RCC 7860 (cell line): ENCODE results near the gene GART.

Experiments
- DNase-seq: peaks from one replicate; pipeline ENCODE4 v3.0.0-alpha.2; 2015; ENCODE audit warnings: low spot score
- FAIRE-seq: peaks from 2 replicates; lab custom pipeline; 2012; peaks lifted over from hg19 to GRCh38; lab: Jason Lieb, UNC

Gene GART

DNA sequence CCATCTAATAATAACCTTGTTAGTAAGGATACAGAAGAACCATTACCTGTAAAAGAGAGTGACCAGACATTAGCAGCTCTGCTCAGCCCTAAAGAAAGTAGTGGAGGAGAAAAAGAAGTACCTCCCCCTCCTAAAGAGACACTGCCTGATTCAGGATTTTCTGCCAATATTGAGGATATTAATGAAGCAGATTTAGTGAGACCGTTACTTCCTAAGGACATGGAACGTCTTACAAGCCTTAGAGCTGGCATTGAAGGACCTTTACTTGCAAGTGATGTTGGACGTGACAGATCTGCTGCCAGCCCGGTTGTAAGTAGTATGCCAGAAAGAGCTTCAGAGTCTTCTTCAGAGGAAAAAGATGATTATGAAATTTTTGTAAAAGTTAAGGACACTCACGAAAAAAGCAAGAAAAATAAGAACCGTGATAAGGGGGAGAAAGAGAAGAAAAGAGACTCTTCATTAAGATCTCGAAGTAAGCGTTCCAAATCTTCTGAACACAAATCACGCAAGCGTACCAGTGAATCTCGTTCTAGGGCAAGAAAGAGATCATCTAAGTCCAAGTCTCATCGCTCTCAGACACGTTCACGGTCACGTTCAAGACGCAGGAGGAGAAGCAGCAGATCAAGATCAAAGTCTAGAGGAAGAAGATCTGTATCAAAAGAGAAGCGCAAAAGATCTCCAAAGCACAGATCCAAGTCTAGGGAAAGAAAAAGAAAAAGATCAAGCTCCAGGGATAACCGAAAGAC, 12.5 kb upstream of the GART start:
- no peak for DNase-seq

DNA sequence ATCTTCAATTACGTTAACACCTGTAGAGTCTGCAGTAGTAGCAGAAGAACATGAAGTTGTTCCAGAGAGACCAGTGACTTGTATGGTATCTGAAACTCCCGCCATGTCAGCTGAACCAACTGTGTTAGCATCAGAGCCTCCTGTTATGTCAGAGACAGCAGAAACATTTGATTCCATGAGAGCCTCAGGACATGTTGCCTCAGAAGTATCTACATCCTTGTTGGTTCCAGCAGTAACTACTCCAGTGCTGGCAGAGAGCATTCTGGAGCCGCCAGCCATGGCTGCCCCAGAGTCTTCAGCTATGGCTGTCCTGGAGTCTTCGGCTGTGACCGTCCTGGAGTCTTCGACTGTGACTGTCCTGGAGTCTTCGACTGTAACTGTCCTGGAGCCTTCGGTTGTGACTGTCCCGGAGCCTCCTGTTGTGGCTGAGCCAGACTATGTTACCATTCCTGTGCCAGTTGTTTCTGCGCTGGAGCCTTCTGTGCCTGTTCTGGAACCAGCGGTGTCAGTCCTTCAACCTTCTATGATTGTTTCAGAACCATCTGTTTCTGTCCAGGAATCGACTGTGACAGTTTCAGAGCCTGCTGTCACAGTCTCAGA, 11.2 kb upstream of the GART start:
- FAIRE-seq = no peak
- no peak for DNase-seq

More for the DNA sequence above, 12.5 kb upstream of the GART start:
- no peak for FAIRE-seq

DNA sequence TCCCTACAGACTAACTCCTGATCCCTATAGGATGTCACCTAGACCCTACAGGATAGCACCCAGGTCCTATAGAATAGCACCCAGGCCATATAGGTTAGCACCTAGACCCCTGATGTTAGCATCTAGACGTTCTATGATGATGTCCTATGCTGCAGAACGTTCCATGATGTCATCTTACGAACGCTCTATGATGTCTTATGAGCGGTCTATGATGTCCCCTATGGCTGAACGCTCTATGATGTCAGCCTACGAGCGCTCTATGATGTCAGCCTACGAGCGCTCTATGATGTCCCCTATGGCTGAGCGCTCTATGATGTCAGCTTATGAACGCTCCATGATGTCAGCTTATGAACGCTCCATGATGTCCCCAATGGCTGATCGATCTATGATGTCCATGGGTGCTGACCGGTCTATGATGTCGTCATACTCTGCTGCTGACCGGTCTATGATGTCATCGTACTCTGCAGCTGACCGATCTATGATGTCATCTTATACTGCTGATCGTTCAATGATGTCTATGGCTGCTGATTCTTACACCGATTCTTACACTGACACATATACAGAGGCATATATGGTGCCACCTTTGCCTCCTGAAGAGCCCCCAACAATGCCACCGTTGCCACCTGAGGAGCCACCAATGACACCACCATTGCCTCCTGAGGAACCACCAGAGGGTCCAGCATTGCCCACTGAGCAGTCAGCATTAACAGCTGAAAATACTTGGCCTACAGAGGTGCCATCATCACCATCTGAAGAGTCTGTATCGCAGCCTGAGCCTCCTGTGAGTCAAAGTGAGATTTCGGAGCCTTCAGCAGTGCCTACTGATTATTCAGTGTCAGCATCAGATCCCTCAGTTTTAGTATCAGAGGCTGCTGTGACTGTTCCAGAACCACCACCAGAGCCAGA, 10.4 kb upstream of the GART start:
- FAIRE-seq = no peak
- no peak for DNase-seq

DNA sequence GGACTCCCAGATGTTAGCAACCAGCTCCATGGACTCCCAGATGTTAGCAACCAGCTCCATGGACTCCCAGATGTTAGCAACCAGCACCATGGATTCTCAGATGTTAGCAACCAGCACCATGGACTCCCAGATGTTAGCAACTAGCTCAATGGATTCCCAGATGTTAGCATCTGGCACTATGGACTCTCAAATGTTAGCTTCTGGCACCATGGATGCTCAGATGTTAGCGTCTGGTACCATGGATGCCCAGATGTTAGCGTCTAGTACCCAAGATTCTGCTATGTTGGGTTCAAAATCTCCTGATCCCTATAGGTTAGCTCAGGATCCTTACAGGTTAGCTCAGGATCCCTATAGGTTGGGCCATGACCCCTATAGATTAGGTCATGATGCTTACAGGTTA, 9.7 kb upstream of the GART start:
- FAIRE-seq (no peak), DNase-seq (no peak)

DNA sequence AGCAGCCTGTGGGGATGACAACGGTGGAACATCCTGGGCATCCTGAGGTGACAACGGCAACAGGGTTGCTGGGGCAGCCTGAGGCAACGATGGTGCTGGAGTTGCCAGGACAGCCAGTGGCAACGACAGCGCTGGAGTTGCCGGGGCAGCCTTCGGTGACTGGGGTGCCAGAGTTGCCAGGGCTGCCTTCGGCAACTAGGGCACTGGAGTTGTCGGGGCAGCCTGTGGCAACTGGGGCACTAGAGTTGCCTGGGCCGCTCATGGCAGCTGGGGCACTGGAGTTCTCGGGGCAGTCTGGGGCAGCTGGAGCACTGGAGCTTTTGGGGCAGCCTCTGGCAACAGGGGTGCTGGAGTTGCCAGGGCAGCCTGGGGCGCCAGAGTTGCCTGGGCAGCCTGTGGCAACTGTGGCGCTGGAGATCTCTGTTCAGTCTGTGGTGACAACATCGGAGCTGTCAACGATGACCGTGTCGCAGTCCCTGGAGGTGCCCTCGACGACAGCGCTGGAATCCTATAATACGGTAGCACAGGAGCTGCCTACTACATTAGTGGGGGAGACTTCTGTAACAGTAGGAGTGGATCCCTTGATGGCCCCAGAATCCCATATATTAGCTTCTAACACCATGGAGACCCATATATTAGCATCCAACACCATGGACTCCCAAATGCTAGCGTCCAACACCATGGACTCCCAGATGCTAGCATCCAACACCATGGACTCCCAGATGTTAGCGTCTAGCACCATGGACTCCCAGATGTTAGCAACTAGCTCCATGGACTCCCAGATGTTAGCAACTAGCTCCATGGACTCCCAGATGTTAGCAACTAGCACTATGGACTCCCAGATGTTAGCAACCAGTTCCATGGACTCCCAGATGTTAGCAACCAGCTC, 9.1 kb upstream of the GART start:
- no peak for DNase-seq
- no peak for FAIRE-seq

DNA sequence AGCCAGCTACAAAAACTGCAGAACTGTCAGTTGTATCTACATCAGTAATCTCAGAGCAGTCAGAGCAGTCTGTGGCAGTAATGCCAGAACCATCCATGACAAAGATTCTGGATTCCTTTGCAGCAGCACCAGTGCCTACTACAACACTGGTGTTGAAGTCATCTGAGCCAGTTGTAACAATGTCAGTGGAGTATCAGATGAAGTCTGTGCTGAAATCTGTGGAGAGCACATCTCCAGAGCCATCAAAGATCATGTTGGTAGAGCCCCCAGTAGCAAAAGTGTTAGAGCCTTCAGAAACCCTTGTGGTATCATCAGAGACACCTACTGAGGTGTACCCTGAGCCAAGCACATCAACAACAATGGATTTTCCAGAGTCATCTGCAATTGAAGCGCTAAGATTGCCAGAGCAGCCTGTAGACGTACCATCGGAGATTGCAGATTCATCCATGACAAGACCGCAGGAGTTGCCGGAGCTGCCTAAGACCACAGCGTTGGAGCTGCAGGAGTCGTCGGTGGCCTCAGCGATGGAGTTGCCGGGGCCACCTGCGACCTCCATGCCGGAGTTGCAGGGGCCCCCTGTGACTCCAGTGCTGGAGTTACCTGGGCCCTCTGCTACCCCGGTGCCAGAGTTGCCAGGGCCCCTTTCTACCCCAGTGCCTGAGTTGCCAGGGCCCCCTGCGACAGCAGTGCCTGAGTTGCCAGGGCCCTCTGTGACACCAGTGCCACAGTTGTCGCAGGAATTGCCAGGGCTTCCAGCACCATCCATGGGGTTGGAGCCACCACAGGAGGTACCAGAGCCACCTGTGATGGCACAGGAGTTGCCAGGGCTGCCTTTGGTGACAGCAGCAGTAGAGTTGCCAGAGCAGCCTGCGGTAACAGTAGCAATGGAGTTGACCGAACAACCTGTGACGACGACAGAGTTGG, 8.2 kb upstream of the GART start:
- FAIRE-seq (no peak), DNase-seq (no peak)

DNA sequence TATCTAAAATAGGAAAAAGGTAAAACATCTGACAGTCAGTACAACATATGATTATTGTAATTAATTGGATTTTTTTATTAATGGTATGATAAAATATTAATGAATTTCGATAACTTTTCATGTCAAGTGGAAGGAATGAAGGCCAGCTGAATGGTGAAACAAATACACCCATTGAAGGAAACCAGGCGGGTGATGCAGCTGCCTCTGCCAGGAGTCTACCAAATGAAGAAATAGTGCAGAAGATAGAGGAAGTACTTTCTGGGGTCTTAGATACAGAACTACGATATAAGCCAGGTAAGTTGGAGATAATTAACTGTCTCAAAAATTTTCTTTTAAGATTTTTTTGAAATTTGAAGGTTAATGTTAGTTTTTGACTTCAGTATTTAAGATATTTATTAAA, 4.2 kb upstream of the GART start:
- FAIRE-seq (no peak), DNase-seq (no peak)

DNA sequence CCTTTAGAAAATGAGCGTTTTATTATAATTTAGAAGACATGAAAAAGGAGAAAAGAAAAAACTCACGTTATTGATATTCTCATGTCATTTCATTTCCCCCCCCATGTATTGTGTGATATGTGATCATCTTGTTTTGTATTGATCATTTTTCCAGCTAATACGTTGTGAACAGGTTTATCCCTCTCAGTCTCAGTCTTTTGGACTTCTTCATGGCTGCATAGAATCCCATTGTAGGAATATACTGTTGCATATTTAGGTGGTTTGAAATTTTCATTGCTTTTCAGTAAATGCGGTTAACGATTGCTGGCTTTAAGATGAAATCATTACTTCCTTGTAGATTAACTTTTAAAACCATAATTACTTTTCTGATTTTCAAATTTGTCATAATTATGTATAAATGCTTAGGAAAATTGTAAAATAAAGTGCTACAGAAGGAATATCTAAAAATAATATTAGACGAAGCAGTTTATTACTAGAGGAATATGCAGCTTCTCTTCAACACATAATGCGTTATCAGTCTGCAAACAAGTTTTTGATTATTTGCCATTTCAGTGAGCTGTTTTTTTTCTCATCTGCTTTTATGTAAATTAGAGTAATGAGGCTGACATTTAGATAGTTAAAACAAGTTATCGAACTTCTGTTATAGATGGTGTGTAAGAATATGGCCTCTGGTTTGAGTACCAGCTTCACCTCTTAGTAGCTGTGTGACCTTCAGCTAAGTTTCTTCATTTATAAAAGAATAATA, 2.7 kb upstream of the GART start:
- FAIRE-seq (no peak), DNase-seq (no peak)

DNA sequence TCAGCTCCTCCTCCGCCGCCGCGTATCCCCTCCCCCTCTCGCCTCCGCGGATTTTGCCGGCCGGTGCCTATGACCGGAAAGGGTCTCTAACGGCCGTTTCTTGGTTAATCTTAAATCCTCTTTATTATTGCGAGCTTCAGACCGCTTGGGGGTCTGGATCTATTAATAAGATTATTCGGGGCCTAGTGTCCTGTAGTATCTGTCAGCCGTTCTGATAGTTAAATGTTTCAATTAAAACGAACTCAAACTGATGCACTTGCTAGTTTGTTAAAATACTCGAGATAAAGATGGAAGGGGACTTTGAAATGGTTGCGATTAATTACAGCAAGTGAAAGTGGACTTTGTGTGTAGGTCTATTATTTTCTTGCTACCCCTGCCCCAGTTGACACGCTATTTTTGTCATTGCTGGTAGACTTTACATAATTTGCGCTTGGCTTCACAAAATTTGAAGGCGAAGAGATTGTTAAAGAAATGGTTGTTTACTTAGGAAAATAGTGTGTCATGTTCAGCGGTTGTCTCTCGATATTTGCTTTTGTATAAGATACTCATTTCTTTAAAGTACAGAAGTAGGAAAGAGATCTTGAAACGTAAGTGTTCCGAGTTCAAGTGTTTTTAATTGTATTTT, 1.7 kb upstream of the GART start:
- peak; percentile 51 for DNase-seq

DNA sequence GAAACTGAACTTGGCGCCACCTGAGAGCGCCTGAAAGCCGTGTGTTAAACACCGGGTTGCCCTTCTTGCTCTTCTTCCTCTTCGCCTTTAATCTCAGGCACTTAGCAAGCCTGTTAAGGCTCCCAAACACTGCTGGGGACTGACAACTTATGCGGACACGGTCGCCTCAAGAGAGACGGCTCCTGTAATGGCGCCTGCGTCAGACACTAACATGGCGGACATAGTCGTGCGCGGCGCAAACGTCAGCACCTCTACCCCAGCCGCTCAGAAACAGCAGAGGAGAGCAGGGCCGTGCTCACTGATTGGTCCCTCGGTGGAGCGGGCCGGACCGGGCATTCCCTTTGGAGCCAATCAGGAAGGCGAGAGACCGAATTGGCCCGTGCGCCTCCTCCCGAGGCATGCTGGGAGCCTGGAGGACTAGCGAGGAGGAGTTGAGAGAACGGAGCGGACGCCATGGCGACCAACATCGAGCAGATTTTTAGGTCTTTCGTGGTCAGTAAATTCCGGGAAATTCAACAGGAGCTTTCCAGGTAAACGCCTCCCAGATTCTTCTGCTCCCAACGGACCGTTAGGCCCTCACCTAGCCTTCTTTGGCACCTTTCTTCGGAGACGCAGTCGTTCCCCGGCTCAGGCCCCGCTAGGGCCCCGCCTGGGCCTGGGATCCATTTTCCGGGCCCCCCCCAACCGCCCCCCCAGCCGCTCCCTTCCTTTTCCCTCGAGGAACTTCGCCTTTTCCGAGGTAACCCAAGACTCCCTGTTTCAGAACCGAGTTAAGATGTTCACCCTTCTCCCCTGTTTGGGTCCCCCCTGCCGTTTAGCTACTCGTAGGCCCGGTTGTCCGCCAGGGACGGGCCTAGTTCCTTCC, 955 bp upstream of the GART start, which contains the start of gene SON:
SON (plus strand) TSS at position 399 of the 865 bp plus-strand sequence; CDS start at position 454, 55 bp downstream.
- FAIRE-seq = peak; percentile 89
- DNase-seq = peak; percentile 97

More for the DNA sequence above, 1.7 kb upstream of the GART start:
- FAIRE-seq = no peak

DNA sequence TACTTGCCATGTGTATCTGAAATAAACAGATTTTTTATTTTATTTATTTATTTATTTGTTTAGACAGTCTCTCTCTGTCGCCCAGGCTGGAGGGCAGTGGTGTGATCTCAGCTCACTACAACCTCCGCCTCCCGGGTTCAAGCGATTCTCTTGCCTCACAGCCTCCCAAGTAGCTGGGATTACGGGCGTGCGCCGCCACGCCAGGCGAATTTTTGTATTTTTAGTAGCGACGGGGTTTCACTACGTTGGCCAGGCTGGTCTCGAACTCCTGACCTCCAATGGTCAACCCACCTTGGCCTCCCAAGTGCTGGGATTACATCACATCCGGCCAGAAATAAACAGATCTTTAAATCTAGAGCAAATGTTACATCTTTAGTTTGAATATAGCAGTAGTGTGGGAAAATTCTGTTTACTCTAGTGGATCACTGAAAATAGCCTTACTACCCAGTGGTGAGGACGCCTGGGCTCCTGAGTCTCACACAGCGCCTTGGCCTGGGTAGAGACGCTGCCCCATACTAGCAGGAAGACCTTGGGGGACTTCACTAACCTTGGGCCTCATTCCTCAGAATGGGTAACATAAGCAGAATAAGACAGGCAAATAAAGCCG, 709 bp downstream of the GART start:
- DNase-seq = no peak
- no peak for FAIRE-seq

DNA sequence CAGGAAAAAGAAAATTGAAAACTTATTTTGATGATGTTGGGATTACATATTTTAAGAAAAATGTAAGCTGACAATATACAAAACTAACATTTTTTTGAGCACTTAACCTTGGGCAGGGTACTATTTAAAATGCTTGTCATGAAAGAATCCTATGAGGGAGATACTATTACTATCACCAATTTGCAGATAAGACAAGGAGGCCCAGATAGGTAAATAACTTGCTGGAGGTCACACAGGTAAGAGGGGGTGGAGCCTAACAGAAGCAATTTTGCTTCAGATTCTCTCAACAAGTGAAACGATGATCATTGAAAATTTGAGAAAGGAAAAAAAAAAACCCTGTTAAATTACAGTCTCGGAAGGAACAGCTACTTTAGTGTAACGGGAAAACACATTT, 1.2 kb downstream of the GART start:
- FAIRE-seq = no peak
- DNase-seq = no peak

DNA sequence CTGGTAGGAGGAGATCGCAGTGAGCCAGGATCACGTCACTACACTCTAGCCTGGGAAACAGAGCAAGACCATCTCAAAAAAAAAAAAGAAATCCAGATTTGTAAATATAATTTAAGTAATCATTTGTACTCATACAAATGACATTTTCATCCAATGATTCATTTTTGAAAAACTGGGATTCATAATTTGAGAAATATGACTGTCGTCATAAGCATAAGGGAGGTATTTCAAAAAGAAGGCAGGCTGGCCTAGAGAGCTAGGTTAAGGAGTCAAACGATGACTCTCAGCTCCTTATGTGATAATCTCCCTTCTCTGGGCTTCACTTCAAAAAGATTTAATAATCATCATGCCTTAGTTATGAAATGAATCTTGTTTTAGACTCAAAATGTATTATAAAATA, 2.3 kb downstream of the GART start:
- DNase-seq (no peak), FAIRE-seq (no peak)

DNA sequence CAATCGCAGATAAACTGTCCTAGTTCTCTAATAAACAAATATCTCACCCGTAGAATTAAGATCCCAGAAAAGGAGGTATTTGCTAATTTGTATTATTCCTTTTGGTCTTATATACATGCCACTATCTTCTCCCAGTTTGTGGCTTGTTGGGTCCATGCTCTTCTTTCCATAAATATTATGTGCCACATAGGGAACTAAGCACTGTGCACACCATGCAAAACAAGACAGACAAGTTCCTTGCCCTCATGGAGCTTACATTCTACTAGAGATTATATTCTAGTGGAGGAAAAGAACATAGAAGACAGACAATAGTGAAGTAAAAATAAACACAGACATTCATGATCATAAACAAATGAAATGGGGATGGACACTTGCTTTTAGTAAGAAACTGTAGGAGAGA, 4.7 kb downstream of the GART start:
- FAIRE-seq = no peak

DNA sequence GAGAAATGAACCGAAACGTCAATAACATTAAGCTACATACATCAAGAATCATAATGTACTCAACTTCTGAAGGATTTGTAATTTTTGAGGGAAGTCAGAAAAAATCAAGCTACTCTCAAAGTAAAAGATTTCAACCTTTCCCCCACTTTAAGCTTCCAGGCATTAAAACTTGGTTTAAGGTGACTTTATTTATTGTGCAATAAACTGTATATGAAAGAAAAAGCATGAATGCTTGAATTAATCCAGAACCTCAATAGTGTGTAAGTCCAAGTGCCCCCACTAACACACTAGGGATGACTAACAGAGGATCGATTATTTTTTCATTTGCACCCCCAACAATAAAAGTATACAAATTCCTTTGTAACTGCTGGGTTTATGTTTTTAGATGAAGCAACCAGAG, 10.9 kb downstream of the GART start:
- DNase-seq (no peak), FAIRE-seq (no peak)

More for the DNA sequence above, 4.7 kb downstream of the GART start:
- no peak for DNase-seq

DNA sequence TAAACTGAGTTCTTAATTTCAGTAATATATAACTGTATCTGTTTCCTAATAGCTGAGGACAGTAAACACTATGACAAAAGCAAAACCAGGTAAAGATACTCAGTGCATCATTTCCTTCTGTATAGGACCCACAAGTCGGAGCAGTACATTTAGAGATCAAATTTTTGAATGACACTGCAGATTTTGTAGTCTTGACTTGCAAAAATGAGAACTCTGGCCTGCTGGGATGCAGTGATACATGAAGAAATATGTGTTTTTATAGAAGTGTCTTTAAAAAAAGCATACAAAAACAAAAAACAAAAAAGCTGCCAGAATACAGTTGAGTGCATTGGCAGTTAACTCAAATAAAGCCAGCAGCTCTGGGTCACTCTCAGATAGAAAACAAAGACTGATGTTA, 19.0 kb downstream of the GART start:
- DNase-seq (no peak), FAIRE-seq (no peak)
